Hematopoietic multipotent progenitor cell (in vitro differentiated cells): ENCODE measurements around the gene TTI1. TPM values are rescaled to one million over a fixed set of nuclear protein-coding genes. Genes with fewer than 3 reads are reported as not detected.

Experiments used
- DNase-seq, 3 donors: peaks; one replicate each; pipeline ENCODE4 v3.0.0-alpha.2; 2011 to 2015; ENCODE audit warnings: low read depth in 2 of 3, low spot score in 2 of 3
- total RNA-seq: library from RNA; depleted of rRNA; stranded (reverse); fragments of >200 nt; gene quantifications from one replicate; pipeline ENCODE4 v1.2.3, GENCODE V29; 2012

TTI1 gene
- total RNA-seq, 1 donor, result 14.8 TPM

GRCh38 chr20:37989601-37990295 is 43.5 kb downstream of the TTI1 start:
- DNase-seq, result peak in 1 of 3 donors; percentile 3

- DNase-seq, result no peak
These were observed 44.8 kb downstream of the TTI1 start for GRCh38 chr20:37988306-37988954.

DNA sequence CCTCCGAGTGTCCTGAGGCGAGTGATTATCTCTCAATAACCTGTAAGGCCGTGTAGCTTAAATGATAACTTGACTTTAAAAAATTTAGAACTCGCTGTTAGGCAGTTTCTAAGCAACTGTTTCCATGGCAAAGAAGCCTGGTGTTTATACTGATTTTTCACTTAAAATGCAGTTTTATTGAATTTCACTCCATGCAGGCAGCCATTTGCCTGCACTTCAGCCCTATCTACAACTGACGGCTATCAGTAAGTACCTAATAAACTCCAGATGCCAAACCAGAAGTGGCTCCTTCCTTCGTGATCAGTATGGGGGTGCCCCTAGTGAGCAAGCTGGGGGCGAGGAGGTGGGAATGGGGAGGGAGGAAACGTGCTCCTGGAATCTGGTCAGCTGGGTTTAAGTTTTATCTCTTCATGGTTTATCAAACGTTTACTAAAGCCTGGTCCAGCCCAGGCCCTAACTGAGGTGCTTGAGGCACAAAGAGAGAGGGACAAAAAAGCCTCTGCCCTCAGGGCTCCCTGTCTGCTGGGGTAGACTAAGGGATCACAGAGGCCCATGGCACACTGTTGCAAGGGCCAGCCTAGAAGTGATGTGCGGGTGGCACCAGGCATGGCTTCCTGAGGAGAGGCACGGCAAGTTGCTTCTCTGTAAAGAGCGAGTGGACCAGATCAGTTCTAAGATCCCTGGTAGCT is 45.5 kb downstream of the TTI1 start:
- no peak for DNase-seq

DNA sequence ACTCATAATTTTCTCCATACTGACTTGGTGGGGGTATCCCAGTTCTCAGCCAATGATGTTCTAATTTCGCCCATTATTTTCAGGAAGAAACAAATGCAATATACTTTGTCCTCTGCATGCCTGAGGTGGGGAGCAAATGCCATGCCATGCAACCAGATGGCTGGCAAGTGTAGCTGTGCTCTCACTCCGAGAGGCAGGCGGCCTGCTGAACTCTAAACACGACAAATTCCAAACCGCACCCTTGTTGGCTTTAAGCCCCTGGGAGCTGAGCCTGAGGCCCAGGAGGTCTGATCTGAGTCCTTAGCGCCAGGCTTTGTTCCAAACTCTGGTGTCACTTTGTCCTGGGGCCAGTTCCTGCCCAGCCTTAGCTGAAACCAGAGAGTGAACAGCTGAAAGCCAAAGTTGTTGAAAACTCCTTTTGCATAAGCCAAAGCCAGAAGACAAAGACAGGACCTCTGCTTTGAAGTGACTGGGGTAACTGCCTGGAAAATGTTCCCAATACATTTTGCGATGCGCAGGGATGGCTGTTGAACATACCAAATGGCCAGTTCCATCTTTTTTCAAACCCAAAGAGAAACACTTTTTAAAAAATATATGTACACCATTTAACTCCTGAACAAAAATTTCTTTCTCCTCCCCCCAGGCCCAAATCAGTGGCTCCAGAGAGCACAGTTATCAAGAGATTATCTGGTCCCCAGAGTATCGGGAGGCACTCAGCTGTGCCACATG is 46.2 kb downstream of the TTI1 start:
- no peak for DNase-seq

- DNase-seq, result no peak
These were observed 47.0 kb downstream of the TTI1 start for GRCh38 chr20:37986044-37986858.

DNA sequence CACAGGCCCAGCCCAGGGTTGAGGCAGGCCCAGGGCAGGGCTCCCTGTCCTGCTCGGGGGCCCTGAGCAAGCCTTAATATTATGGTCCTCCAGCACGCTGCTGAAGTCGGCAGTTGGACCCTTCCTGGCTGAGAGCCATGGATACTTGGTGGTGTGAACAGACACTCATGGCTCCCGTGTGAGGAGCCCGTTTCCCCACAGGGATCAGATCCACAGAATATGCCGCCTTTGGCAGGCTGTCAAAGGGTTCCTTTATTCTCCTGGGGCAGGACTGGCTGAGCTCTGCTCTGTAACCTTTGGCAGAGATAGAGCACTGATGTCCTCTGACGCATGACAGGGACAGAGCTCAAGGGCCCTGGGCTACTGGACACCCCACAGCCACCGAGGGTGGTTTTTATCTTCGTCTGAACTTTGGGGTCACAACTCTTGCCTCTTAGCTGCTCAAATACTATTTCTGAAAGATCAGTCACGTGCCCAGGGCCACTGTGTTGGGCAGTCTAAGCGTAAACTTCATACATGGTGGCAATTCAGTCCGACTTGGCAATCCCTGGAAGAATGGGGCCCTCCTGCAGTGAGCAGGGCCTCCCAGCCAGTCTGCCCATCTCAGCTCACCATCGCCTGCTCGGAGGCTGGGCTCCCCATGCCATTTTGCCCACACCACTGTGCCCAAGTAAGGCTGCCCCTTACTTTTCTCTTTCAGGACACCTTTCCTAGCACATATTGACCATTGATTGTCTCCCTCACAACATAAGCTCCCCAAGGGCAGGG is 49.1 kb downstream of the TTI1 start:
- no peak for DNase-seq

DNA sequence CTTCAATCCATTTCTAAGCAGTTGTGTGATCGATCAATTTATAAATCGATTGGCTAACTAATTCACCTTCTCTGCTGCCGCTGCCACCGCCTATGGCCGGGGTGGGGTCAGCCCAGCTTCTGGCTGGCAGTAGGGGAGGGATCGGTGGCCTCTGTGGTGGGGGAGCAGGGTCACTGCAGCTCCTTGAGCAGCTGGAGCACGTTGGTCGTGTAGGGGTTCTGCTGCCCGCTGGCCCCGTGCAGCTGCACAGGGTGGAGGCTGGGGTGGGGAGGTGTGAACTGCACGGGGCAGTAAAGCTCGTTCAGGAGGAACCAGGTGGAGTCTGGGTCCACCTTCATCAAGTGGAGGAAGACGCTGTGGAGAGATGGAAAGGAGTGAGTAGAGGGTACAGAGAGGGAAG is 50.0 kb downstream of the TTI1 start:
- no peak for DNase-seq

- no peak for DNase-seq
These were observed 51.7 kb downstream of the TTI1 start for GRCh38 chr20:37981568-37981967.

DNA sequence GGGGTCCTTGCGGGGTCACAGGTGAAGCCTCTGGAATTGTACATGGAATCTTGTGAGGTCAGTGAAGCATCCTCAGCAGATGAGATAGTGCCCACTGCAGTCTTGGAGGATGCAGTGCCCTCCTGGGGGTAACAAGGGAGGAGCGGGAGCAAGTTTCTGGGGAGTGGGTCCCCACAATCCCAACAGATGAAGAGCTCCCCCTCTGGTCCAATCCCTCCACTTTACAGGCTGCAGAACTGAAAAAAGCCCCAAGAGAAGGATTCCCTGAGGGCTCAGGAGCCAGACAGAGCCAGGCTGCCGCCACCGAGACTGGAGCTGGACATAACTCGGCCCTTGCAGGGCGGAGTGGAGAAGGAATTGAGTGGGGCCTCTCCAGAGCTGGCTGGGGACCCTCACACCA is 52.4 kb downstream of the TTI1 start:
- no peak for DNase-seq

DNA sequence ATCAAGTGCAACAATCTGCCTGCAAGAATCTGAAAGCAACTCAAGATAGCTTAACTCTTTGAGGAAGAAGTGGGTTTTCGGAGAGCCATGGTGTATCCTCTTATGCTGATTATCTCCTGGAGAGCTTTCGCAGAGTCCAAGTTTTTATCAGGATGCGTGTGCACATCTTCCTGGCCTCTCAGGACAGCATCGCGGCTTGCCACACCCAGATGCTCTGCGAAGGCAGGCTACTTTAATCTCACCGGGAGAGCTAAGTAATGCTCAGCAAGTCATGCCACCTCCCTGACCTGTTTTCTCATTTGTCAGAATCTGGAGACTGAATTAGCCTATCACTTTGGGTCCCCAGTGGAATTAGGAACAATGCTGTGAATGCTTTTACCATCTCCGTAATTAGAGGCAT is 52.9 kb downstream of the TTI1 start:
- no peak for DNase-seq

DNA sequence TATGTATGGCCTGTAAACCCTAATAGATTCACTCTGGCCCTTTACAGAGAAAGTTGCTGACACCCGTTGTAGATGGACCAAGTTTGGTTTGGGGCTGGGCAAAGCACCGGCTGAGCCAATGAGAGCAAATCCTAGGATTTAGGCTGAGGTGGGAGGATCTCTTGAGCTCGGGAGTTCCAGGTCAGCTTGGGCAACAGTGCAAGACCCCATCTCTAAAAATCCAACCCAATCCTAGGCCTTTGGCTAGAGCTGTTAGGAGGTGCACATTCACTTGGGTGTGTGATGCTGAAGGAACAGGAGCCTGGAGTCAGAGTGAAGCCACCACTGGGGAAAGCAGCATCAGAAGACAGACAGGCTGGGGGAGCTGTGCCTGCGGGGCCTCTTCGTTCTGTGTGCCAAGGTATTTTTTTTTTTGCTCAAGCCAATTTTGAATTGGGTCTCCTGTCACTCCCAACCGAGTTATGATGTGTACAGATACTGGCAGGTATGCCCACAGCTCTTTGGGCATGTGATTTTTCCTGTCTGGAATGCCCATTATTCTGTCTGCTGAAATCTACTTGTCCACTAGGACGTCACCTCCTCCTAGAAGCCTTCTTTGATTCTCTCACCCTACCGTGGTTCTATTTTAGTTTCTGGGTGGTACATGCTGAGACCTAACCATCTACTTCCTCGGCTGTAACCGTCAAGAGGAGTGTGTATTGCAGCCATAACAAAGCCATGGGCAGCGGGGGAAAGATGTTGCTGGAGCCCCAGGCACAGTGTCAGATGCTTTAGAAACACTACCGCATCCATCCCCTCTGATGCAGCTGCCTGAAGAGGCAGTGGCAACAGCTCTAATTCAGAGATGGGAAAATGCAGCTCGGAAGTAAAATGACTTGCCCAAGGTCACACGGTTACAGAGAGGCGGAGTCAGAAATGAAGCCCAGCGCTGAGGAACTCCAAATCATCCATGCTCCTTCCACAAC is 54.0 kb downstream of the TTI1 start:
- DNase-seq, result no peak

- DNase-seq, result no peak
These were observed 55.5 kb downstream of the TTI1 start for GRCh38 chr20:37977786-37978185.

DNA sequence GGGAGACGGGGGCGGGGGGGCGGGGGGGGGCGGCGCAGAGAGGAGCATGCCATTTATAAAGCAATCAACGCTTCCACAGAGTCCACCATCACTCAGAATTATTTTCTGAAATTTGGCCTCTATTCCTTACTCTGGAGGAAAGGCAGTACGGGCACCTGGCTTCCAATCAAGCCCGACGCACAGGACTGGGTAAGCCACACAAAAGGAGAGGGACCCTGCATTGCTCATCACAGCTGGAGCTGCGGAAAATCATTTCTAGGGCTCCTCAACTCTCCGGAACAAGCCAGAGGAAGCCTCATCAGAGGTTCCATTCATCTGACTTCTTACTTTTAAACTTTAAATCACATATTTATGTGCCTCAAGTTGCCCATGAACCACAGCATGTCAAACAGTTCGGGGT is 55.9 kb downstream of the TTI1 start:
- DNase-seq, result no peak

DNA sequence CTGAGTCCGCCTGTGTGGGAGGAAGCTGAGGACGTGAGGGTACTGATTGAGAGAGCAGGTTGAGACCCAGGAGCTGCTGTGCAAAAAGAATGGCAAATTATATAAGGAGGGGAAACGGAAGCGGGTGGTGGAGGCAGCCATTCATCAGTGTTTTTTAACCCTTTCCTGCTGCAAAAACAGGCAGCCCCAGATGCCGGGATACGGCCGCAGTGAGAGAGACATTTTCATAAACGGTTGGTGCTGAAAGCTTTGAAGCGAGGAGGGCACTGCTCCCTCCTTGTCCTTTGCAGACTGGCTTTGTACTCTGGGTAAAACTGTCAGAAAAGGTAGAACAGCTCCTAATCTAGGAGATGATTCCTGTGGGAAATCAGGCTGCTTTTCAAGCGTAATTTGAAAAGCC is 56.4 kb downstream of the TTI1 start:
- DNase-seq, result peak in 1 of 3 donors; percentile 29

GRCh38 chr20:37973059-37973910 is 60.0 kb downstream of the TTI1 start:
- no peak for DNase-seq

- DNase-seq, result no peak
These were observed 60.8 kb downstream of the TTI1 start for GRCh38 chr20:37972256-37973058.
